AG10803 (cell line): ENCODE results near the gene FBXW5.

Experiments used
- DNase-seq: peaks from one replicate; pipeline ENCODE4 v3.0.0; 2010; ENCODE audit warnings: low read depth
- H3K4me3 ChIP-seq: 2 replicates; pipeline ENCODE4 v1.5.1; 2011; ENCODE audit warnings: mild to moderate bottlenecking, low read length, control low read depth
- TF ChIP-seq, protein P1 (sequence below): conservative IDR thresholded peaks from 2 replicates; pipeline ENCODE4 v1.5.1; 2011; ENCODE audit warnings: mild to moderate bottlenecking, low read length, control low read depth, inconsistent platforms

FBXW5 gene

DNA sequence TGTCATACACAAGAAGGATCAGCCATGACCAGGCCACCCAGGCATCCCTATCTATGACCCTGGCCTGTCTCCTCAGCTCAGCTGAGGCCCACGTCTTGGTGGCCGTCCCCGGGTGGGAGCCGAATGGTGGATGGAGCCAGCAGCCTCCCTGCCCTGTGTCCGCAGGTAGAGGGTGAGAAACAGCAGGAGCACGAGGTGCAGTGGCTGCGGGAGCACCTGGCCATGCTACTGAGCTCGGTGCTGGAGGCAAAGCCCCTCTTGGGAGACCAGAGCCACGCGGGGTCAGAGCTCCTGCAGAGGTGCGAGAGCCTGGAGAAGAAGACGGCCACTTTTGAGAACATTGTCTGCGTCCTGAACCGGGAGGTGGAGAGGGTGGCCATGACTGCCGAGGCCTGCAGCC is 24.5 kb downstream of the FBXW5 start:
- H3K4me3 ChIP-seq, result no peak overlapping the region
- TF ChIP-seq, protein P1, sequence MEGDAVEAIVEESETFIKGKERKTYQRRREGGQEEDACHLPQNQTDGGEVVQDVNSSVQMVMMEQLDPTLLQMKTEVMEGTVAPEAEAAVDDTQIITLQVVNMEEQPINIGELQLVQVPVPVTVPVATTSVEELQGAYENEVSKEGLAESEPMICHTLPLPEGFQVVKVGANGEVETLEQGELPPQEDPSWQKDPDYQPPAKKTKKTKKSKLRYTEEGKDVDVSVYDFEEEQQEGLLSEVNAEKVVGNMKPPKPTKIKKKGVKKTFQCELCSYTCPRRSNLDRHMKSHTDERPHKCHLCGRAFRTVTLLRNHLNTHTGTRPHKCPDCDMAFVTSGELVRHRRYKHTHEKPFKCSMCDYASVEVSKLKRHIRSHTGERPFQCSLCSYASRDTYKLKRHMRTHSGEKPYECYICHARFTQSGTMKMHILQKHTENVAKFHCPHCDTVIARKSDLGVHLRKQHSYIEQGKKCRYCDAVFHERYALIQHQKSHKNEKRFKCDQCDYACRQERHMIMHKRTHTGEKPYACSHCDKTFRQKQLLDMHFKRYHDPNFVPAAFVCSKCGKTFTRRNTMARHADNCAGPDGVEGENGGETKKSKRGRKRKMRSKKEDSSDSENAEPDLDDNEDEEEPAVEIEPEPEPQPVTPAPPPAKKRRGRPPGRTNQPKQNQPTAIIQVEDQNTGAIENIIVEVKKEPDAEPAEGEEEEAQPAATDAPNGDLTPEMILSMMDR, result no peak
- DNase-seq, result no peak

GRCh38 chr9:136917902-136918301 is 26.6 kb downstream of the FBXW5 start:
- DNase-seq, result no peak
- H3K4me3 ChIP-seq, result no peak overlapping the region
- TF ChIP-seq, protein P1, result no peak

- no peak overlapping the region for H3K4me3 ChIP-seq
- TF ChIP-seq, protein P1, result no peak
- DNase-seq, result no peak
Observed at GRCh38 chr9:136916330-136917184, 28.0 kb downstream of the FBXW5 start.

GRCh38 chr9:136915632-136916329 is 28.8 kb downstream of the FBXW5 start:
- no peak overlapping the region for H3K4me3 ChIP-seq
- TF ChIP-seq, protein P1, result no peak
- no peak for DNase-seq

DNA sequence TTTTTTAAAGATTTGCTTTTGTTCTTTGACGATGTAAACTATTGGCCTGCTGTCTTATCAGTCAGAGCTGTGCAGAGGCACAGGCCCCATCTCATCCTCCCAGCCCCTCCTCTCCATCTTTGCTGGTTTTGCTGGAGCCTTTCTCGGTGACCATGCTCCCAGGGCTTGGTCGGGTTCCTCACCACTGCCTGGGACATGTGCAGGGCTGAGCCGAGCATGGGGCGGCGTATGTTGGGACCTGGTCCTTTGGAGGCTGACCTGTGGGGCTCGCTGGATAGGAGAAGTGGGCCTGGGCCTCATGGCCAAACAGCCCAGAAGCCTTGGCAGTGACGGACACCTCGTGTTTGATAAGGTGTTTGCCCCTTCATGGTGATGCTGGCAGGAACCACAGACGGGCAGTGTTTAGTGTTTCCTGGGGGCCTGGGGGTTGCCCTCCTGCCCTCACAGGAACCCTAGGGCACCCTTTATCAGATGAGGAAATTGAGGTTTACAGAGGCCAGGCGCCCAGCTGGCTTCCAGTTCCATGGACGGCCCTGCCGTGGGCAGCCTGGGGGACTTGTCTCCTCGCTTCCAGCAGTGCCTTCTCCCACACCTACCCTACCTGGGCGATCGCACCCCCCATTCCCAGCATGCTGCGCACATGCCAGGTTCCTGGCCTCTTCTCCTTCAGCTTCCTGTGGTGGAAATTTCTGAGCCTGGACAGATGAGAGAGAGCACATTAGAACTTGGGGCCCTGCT is 30.7 kb downstream of the FBXW5 start:
- TF ChIP-seq, protein P1, result no peak
- H3K4me3 ChIP-seq, result no peak overlapping the region
- DNase-seq, result no peak

GRCh38 chr9:136910901-136911245 is 33.7 kb downstream of the FBXW5 start:
- TF ChIP-seq, protein P1, result no peak
- no peak overlapping the region for H3K4me3 ChIP-seq
- DNase-seq, result no peak
